HFFc6 (cell line): ENCODE measurements around the gene CLEC4A. TPM values are rescaled to one million over a fixed set of nuclear protein-coding genes. Genes with fewer than 3 reads are reported as not detected.

Source experiments
- DNase-seq: peaks from one replicate; pipeline ENCODE4 v3.0.0-alpha.2; 2018
- H3K27ac Mint-ChIP-seq: 2 replicates; pipeline ENCODE4 v1.8.0; 2020; ENCODE audit warnings: mild to moderate bottlenecking, mixed read lengths
- H3K27me3 Mint-ChIP-seq: 2 replicates; pipeline ENCODE4 v1.8.0; 2021; ENCODE audit warnings: mild to moderate bottlenecking, moderate library complexity, mixed read lengths; ENCODE audit not compliant: insufficient read depth
- H3K36me3 Mint-ChIP-seq: 2 replicates; pipeline ENCODE4 v1.8.0; 2021; ENCODE audit warnings: low read depth, mixed read lengths
- H3K4me1 Mint-ChIP-seq: 2 replicates; pipeline ENCODE4 v1.8.0; 2020; ENCODE audit warnings: low read depth, mixed read lengths
- H3K4me3 Mint-ChIP-seq: 2 replicates; pipeline ENCODE4 v1.8.0; 2020; ENCODE audit warnings: mild to moderate bottlenecking, moderate library complexity, mixed read lengths
- H3K9me3 Mint-ChIP-seq: 2 replicates; pipeline ENCODE4 v1.8.0; 2020; ENCODE audit warnings: mild to moderate bottlenecking, mixed read lengths
- total RNA-seq, 6 experiments: library from RNA; stranded (reverse); fragmentation: NEBNext Ultra II Directional; extraction: Animal tissue kit (Norgen Biotek cat#: 25700); gene quantifications; 2 replicates in 1 of 6; 3 replicates in 5 of 6; pipeline ENCODE4 v1.2.3, GENCODE V29; 2021
- TF ChIP-seq, protein P1 (sequence below): fragments of 200-600 bp; sonication (generic); IDR thresholded peaks from 2 replicates; pipeline ENCODE4 v1.5.0; 2021; ENCODE audit warnings: antibody characterized with exemption, mild to moderate bottlenecking

The CLEC4A gene
- total RNA-seq, 6 experiments from 2014 or later: 0.23 to 0.38 (median 0.34) TPM; not detected in 1

DNA sequence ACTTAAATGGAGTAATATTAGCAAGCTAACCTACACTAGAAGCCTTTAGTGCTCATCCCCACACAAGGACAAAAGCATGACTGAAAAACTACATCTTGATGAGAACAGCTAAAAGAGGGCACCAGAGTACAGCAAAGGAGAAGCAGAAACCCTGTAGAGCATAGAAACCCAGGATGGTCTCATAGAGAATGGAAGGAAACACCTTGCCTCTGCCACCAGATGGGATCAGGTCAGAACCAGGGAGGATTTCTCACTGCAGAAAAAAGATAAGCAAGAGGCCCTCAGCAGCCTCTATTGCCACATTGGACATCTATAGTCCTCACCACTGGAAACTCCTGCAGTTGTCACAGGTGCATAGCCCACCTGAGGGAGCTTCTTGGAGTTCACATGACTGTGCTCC lies 19.8 kb downstream of the CLEC4A start:
- Mint-ChIP-seq H3K27ac (no peak overlapping the region), H3K27me3 (no peaks in the 10 kb centered on the region), H3K4me1 (no peaks in the 10 kb centered on the region), H3K36me3 (peaks cover 13% of the 10 kb centered on the region), H3K9me3 (peaks cover 6% of the 10 kb centered on the region), H3K4me3 (no peak overlapping the region)
- TF ChIP-seq, protein P1, sequence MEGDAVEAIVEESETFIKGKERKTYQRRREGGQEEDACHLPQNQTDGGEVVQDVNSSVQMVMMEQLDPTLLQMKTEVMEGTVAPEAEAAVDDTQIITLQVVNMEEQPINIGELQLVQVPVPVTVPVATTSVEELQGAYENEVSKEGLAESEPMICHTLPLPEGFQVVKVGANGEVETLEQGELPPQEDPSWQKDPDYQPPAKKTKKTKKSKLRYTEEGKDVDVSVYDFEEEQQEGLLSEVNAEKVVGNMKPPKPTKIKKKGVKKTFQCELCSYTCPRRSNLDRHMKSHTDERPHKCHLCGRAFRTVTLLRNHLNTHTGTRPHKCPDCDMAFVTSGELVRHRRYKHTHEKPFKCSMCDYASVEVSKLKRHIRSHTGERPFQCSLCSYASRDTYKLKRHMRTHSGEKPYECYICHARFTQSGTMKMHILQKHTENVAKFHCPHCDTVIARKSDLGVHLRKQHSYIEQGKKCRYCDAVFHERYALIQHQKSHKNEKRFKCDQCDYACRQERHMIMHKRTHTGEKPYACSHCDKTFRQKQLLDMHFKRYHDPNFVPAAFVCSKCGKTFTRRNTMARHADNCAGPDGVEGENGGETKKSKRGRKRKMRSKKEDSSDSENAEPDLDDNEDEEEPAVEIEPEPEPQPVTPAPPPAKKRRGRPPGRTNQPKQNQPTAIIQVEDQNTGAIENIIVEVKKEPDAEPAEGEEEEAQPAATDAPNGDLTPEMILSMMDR: no peak
- DNase-seq: no peak

GRCh38 chr12:8145754-8146441 lies 22.5 kb downstream of the CLEC4A start:
- TF ChIP-seq, protein P1: no peak
- Mint-ChIP-seq H3K36me3 (peaks cover 13% of the 10 kb centered on the region; the same call in 1 of the 2 replicates), H3K27ac (no peak overlapping the region; the same call in 1 of the 2 replicates), H3K27me3 (no peaks in the 10 kb centered on the region), H3K4me1 (no peaks in the 10 kb centered on the region), H3K9me3 (peaks cover 6% of the 10 kb centered on the region), H3K4me3 (no peak overlapping the region; the same call in 1 of the 2 replicates)
- no peak for DNase-seq

DNA sequence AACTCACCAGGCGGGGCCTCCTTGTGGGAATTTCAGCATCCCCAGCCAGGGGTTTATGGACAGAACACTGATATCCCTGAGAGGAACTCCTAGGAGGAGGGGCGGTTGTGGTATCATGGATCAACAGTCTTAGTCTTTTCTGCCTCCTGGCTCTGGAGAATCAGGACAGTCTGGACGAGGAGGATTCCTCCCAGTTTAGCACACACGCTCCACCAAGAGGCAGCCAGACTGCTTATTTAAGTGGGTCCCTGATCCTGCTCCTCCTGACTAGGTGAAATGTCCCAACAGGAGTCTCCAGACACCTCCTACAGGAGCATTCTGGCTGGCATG lies 23.0 kb downstream of the CLEC4A start:
- no peak for DNase-seq
- peaks cover 11% of the 10 kb centered on the region; the same call in 1 of the 2 replicates for H3K36me3 Mint-ChIP-seq
- no peaks in the 10 kb centered on the region for H3K27me3 Mint-ChIP-seq
- H3K4me3 Mint-ChIP-seq: no peak overlapping the region; the same call in 1 of the 2 replicates
- H3K27ac Mint-ChIP-seq: no peak overlapping the region; the same call in 1 of the 2 replicates
- TF ChIP-seq, protein P1: no peak
- no peaks in the 10 kb centered on the region for H3K4me1 Mint-ChIP-seq
- H3K9me3 Mint-ChIP-seq: peaks cover 6% of the 10 kb centered on the region

GRCh38 chr12:8154526-8154925 lies 31.1 kb downstream of the CLEC4A start:
- Mint-ChIP-seq H3K4me1 (peaks cover 46% of the 10 kb centered on the region), H3K9me3 (no peaks in the 10 kb centered on the region), H3K4me3 (no peak overlapping the region; the same call in 1 of the 2 replicates), H3K27ac (no peak overlapping the region; the same call in 1 of the 2 replicates), H3K36me3 (no peaks in the 10 kb centered on the region), H3K27me3 (peaks cover 3% of the 10 kb centered on the region)
- no peak for DNase-seq
- TF ChIP-seq, protein P1: no peak

DNA sequence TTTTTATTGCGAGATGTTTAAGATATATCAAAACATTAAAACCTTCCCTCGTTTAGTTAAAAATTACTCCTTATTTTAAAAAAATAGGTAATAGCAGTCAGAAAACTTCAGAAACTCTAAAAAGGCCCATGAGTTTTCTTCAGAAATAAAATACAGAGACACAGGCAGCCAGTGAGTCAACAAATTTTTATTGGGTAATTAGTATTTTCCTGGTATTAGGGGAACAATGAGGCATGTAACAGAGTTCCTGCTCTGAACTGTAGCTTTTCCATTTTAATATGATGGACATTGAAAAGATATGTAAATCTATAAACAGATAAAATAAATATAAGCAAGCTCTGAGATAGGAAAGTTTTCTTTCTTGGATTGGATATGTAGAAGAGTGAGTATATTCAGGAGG lies 33.0 kb downstream of the CLEC4A start:
- Mint-ChIP-seq H3K36me3 (no peaks in the 10 kb centered on the region), H3K4me1 (peaks cover 46% of the 10 kb centered on the region), H3K9me3 (no peaks in the 10 kb centered on the region), H3K27ac (peak overlapping the region; percentile 91), H3K27me3 (peaks cover 3% of the 10 kb centered on the region), H3K4me3 (peak overlapping the region; percentile 64)
- peak; percentile 19 for DNase-seq
- TF ChIP-seq, protein P1: no peak
